MM.1S (cell line): ENCODE measurements around the gene GDPGP1.

ENCODE experiments used
- CTCF ChIP-seq: fragments of 300-600 bp; sonication (generic); IDR thresholded peaks from 2 replicates; pipeline ENCODE4 v1.5.1; 2016; ENCODE audit warnings: antibody characterized with exemption, low read length, mixed read lengths
- EZH2 ChIP-seq: fragments of 300-600 bp; sonication (generic); optimal IDR thresholded peaks from 2 replicates; pipeline ENCODE3; 2017; ENCODE audit warnings: low read depth, mild to moderate bottlenecking, antibody characterized with exemption, low read length, mixed read lengths

GRCh38 chr15:90294159-90294558 is 60.1 kb downstream of the GDPGP1 start:
- no peak for TF ChIP-seq CTCF
- TF ChIP-seq EZH2, result no peak
